Aorta (tissue), 5 donors: Measurements from ENCODE around the gene RBBP7. TPM values are rescaled to one million over a fixed set of nuclear protein-coding genes. Genes with fewer than 3 reads are reported as not detected.

Experiments
- ATAC-seq: fragments of 200-7000 bp; cut with Tn5 transposase; one replicate; pipeline ENCODE4 v1.9.1; 2022; ENCODE audit warnings: moderate library complexity; ENCODE audit not compliant: low FRiP score
- DNase-seq, 2 donors: peaks; one replicate each; pipeline ENCODE4 v3.0.0-alpha.2; 2020
- H3K27ac ChIP-seq, 2 donors: one replicate each; pipeline ENCODE4 v1.5.1; 2013; ENCODE audit warnings: low read length in 2 of 2, mild to moderate bottlenecking in 2 of 2, moderate library complexity in 2 of 2, control low read depth in 1 of 2, inconsistent platforms in 1 of 2, low read depth in 1 of 2
- H3K27me3 ChIP-seq, 2 donors: one replicate each; pipeline ENCODE4 v1.6.1; 2013; ENCODE audit warnings: control low read depth in 1 of 2, low read length in 1 of 2, mild to moderate bottlenecking in 1 of 2, moderate library complexity in 1 of 2; ENCODE audit not compliant: insufficient read depth in 2 of 2, control insufficient read depth in 1 of 2
- H3K36me3 ChIP-seq, 2 donors: one replicate each; pipeline ENCODE4 v1.6.1; 2013; ENCODE audit warnings: control low read depth in 1 of 2, low read length in 1 of 2, mild to moderate bottlenecking in 1 of 2; ENCODE audit not compliant: insufficient read depth in 2 of 2, control insufficient read depth in 1 of 2
- H3K4me1 ChIP-seq, 2 donors: one replicate each; pipeline ENCODE4 v1.6.1; 2013; ENCODE audit warnings: low read length in 2 of 2, control low read depth in 1 of 2, mild to moderate bottlenecking in 1 of 2, moderate library complexity in 1 of 2; ENCODE audit not compliant: insufficient read depth in 2 of 2, control insufficient read depth in 1 of 2
- H3K4me3 ChIP-seq, 2 donors: one replicate each; pipeline ENCODE4 v1.5.1; 2013; ENCODE audit warnings: low read length in 2 of 2, control low read depth in 1 of 2, mild to moderate bottlenecking in 1 of 2
- H3K9me3 ChIP-seq: one replicate; pipeline ENCODE4 v1.6.1; 2013; ENCODE audit warnings: mild to moderate bottlenecking, low read length; ENCODE audit not compliant: control insufficient read depth
- WGBS, 2 donors: extraction: QIAGEN DNeasy Blood & Tissue Kit; methylation state at CpG; one replicate each; pipeline ENCODE4 v1.1.7; 2013; 5-methylcytosine and 5-hydroxymethylcytosine counted together
- intact Hi-C, 2 donors: fragments of 100-400 bp; cut with DNase I; formaldehyde crosslinking; loops; one replicate each; pipeline versions ENCODE4 v1.14.2 to v1.15.0; 2022
- polyA plus RNA-seq, 2 donors: library from polyadenylated mRNA; stranded (reverse); fragments of 200-250 nt; gene quantifications; one replicate each; pipeline ENCODE4 v1.2.3, GENCODE V29; 2013
- total RNA-seq, 2 donors: library from RNA; stranded (reverse); fragmentation: NEBNext Ultra II Directional; extraction: Animal tissue kit (Norgen Biotek cat#: 25700); gene quantifications; one replicate each; pipeline ENCODE4 v1.2.1, GENCODE V29; 2021
- donor health status: healthy with polysubstance abuse.
- donor health status: Bipolar disorder and iron deficiency.
- donor health status: DM: no; HTN: no; CAD: no.
- donor health status: DM: no; HTN: no; CAD: no.
- donor health status: DM: yes; HTN: yes; CAD: no.

RBBP7 gene
- total and polyA plus RNA-seq, 4 donors: 66.9 to 159 (median 93.4) TPM

DNA sequence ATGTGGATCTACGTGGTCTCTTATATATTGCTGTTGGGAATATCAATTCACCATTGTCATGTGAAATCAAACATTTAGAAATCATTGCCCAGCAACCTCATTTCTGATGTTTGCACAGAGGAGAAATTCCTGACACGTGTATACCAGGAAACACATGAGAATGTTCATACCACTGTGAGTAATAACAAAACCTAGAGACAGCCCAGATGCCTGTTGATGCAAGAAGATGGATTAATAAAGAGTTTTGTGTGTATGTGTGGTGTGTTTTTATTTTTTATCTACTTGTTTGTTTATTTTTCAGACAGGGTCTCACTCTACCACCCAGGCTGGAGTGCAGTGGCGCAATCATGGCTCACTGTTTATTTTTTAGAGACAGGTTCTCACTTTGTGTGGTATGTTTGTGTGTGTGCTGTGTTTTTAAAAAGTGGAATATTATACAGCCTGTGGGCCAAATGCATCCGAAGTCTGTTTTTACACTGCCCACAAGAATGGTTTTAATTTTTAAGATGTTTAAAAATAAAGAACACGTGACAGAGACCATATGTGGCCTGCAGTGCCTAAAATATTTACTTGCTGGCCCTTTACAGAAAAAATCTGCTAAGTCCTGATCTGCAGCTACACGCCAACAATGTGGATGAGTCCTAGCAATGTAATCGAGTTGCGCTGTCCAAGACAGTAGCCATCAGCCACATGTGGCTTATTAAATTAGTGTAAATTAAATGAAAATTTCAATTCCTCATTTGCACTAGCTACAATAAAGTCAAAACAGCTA lies 44.7 kb downstream of the RBBP7 start:
- DNase-seq: no peak
- H3K36me3 ChIP-seq: no peaks in the 10 kb centered on the region
- peaks cover 0 to 5% of the 10 kb centered on the region in 2 donors for H3K4me1 ChIP-seq
- intact Hi-C loops: loop anchor here (2.0 to 5.0 kb wide), 3 partner anchors 52 to 222 kb away; no protein-coding TSS in a partner anchor
- H3K27me3 ChIP-seq: no peaks in the 10 kb centered on the region
- ATAC-seq: no peak
- no peaks in the 10 kb centered on the region for H3K9me3 ChIP-seq
- H3K4me3 ChIP-seq: no peak overlapping the region
- WGBS, 2 donors: 71 to 86% methylated on average over 8 of the region's 8 CpGs
- no peak overlapping the region for H3K27ac ChIP-seq

DNA sequence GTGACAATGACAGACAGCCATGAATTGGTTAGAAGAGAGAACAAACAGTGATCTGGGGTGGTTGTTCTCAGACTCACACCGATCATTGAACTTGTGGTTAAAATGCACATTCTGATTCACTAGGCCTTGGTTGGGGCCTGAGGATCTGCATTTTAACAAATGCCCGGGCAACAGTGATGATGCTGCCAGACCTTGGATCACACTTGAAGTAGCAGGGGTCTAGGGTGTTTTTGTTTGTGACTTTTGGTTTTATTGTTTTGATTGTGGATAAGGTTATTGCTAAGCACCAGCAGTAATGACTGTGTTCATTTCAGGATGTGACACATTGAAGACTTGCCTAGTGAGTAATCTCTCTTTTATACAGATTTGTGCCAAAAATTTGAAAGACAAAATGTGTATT lies 47.4 kb downstream of the RBBP7 start:
- WGBS, 2 donors: 80 to 83% methylated on average over 2 of the region's 2 CpGs
- no peak for ATAC-seq
- H3K4me1 ChIP-seq: no peaks in the 10 kb centered on the region
- no peak overlapping the region for H3K4me3 ChIP-seq
- H3K36me3 ChIP-seq: no peaks in the 10 kb centered on the region
- no peak overlapping the region for H3K27ac ChIP-seq
- intact Hi-C loops: no loop called here
- no peaks in the 10 kb centered on the region for H3K9me3 ChIP-seq
- no peak for DNase-seq
- no peaks in the 10 kb centered on the region for H3K27me3 ChIP-seq

GRCh38 chrX:16819634-16820033 lies 50.5 kb downstream of the RBBP7 start:
- Histone ChIP-seq H3K4me3 (no peak overlapping the region), H3K36me3 (no peaks in the 10 kb centered on the region), H3K27ac (no peak overlapping the region), H3K9me3 (no peaks in the 10 kb centered on the region), H3K4me1 (no peaks in the 10 kb centered on the region), H3K27me3 (no peaks in the 10 kb centered on the region)
- ATAC-seq (no peak), DNase-seq (no peak)
- WGBS, 2 donors: 77 to 85% methylated on average over 5 of the region's 5 CpGs
- intact Hi-C loops: no loop called here

GRCh38 chrX:16814597-16814996 lies 55.6 kb downstream of the RBBP7 start:
- 94 to 100% methylated on average over 1 of the region's 1 CpG for WGBS, 2 donors
- no peaks in the 10 kb centered on the region for H3K27me3 ChIP-seq
- no peaks in the 10 kb centered on the region for H3K4me1 ChIP-seq
- no peak for DNase-seq
- no peak overlapping the region for H3K27ac ChIP-seq
- no peak overlapping the region for H3K4me3 ChIP-seq
- intact Hi-C loops: no loop called here
- ATAC-seq: no peak
- no peaks in the 10 kb centered on the region for H3K36me3 ChIP-seq
- no peaks in the 10 kb centered on the region for H3K9me3 ChIP-seq

- 52 to 67% methylated on average over 4 of the region's 4 CpGs for WGBS, 2 donors
- no peak overlapping the region for H3K27ac ChIP-seq
- intact Hi-C loops: no loop called here
- no peaks in the 10 kb centered on the region for H3K27me3 ChIP-seq
- H3K4me1 ChIP-seq: no peaks in the 10 kb centered on the region
- ATAC-seq (peak; percentile 77), DNase-seq (no peak)
- H3K36me3 ChIP-seq: no peaks in the 10 kb centered on the region
- H3K4me3 ChIP-seq: peak overlapping the region in 1 of 2 donors; percentile 20
- no peaks in the 10 kb centered on the region for H3K9me3 ChIP-seq
Observed at GRCh38 chrX:16807976-16808542, 62.1 kb downstream of the RBBP7 start.

DNA sequence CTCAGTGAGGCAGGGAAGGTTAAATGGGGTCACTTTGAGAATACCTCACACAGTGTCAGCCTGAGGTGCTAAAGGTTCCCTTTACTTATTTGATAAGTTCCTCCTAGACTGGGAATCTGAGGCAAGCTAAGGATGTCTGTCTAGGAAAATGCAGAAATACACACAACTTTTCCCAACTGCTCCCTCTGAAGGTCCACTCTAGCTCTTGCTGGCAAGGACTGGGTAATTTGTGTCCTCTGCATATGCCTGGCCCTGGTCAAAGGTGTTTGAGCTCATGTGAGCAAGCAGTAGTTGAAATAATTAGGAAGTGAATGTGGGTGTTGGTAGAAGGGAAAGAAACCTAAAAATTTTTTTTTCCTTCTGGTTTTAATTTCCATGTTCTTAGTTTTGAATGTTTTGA lies 62.6 kb downstream of the RBBP7 start:
- ATAC-seq (no peak), DNase-seq (no peak)
- intact Hi-C loops: no loop called here
- Histone ChIP-seq H3K27ac (no peak overlapping the region), H3K36me3 (no peaks in the 10 kb centered on the region), H3K9me3 (no peaks in the 10 kb centered on the region), H3K4me3 (no peak overlapping the region), H3K27me3 (no peaks in the 10 kb centered on the region), H3K4me1 (no peaks in the 10 kb centered on the region)

DNA sequence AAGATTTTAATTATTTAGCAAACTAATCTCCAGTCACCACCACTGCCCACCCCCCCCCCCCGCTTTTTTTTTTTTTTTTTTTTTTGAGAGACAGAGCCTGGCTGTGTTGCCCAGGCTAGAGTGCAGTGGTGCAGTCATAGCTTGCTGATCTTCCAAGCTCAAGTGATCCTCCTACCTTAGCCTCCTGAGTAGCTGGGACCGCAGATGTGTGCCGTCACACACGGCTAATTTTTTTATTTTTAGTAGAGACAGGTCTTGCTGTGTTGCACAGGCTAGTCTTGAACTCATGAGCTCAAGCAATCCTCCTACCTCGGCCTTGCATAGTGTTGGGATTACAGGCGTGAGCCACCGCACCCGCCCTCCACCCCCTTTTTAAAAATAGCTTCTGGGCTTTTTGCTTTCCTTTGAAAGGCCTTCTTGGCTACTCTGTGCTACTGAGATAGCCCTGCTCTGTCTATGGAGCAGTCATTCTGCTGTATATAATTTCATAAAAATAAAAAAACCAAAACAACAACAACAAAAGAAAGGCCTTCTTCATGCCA lies 65.2 kb downstream of the RBBP7 start:
- intact Hi-C loops: no loop called here
- no peaks in the 10 kb centered on the region for H3K9me3 ChIP-seq
- no peak overlapping the region for H3K4me3 ChIP-seq
- H3K4me1 ChIP-seq: no peaks in the 10 kb centered on the region
- WGBS, 2 donors: 88 to 96% methylated on average over 7 to 8 of the region's 8 CpGs
- H3K36me3 ChIP-seq: no peaks in the 10 kb centered on the region
- H3K27ac ChIP-seq: no peak overlapping the region
- no peaks in the 10 kb centered on the region for H3K27me3 ChIP-seq
- DNase-seq (no peak), ATAC-seq (no peak)

DNA sequence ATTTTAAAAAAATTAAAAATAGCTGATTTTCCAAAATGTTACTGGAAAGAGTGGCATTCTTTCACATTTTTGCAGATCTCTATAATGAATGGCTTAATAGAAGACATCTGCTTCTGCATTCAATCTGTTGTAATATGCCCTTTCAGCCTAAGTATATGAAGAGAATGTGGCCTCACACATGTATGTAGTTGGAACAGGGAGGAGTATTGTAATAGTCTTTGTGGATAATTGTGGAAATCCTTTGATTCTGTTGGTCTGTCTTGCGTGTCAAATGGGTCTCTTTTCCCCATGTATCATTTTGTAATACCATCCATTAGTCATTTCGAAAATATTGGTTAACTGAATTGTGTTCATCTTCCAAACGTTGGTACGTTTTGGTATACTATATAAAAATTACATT lies 72.3 kb downstream of the RBBP7 start:
- WGBS, 2 donors: 84 to 91% methylated on average over 4 of the region's 4 CpGs
- no peaks in the 10 kb centered on the region for H3K27me3 ChIP-seq
- intact Hi-C loops: no loop called here
- no peak for DNase-seq
- ATAC-seq: no peak
- peaks cover 0 to 3% of the 10 kb centered on the region in 2 donors for H3K36me3 ChIP-seq
- H3K4me1 ChIP-seq: no peaks in the 10 kb centered on the region
- H3K9me3 ChIP-seq: no peaks in the 10 kb centered on the region
- no peak overlapping the region for H3K27ac ChIP-seq
- H3K4me3 ChIP-seq: no peak overlapping the region

- no peak for ATAC-seq
- WGBS, 2 donors: 24 to 55% methylated on average over 5 of the region's 5 CpGs
- H3K27me3 ChIP-seq: no peaks in the 10 kb centered on the region
- H3K4me3 ChIP-seq: no peak overlapping the region
- H3K36me3 ChIP-seq: peaks cover 0 to 3% of the 10 kb centered on the region in 2 donors
- no peak overlapping the region for H3K27ac ChIP-seq
- no peaks in the 10 kb centered on the region for H3K9me3 ChIP-seq
- peak in 1 of 2 donors; percentile 55 for DNase-seq
- intact Hi-C loops: no loop called here
- no peaks in the 10 kb centered on the region for H3K4me1 ChIP-seq
Observed at GRCh38 chrX:16797358-16797757, 72.8 kb downstream of the RBBP7 start.
